Common myeloid progenitor, CD34-positive (primary cell): ENCODE data around the gene DBNL. TPM values are rescaled to one million over a fixed set of nuclear protein-coding genes. Genes with fewer than 3 reads are reported as not detected.
"Not testable (repeated sequence)": the region's sequence is repeated elsewhere in the genome, so short reads cannot be mapped to it uniquely, and the experiment has no call there.

Source experiments
- CTCF ChIA-PET: fragments of 350-600 bp; sonication (Branson Sonifier 250); formaldehyde crosslinking; loops from one replicate; lab custom pipeline; 2021; ENCODE audit warnings: antibody characterized with exemption; lab: Charles Lee
- POLR2A ChIA-PET: fragments of 350-600 bp; sonication (Branson Sonifier 250); formaldehyde crosslinking; loops from one replicate; lab custom pipeline; 2021; ENCODE audit warnings: antibody characterized with exemption; lab: Charles Lee
- DNase-seq, 3 donors: peaks; one replicate each; pipeline versions ENCODE4 v3.0.0 to v3.0.0-alpha.2; 2013
- H3K27ac ChIP-seq, 2 experiments: 1 replicate in 1 of 2; 2 replicates in 1 of 2; pipeline ENCODE4 v1.7.0; 2013; ENCODE audit warnings: inconsistent platforms in 2 of 2, low read length in 2 of 2, mild to moderate bottlenecking in 2 of 2, low read depth in 1 of 2, moderate library complexity in 1 of 2; ENCODE audit not compliant: severe bottlenecking in 2 of 2, insufficient read depth in 1 of 2, poor library complexity in 1 of 2
- H3K27me3 ChIP-seq, 5 experiments: replicated peaks in 2 of 5; 1 replicate in 3 of 5; 2 replicates in 2 of 5; pipeline versions ENCODE4 v1.6.1 to v1.7.0; 2013; ENCODE audit warnings: low read length in 4 of 5, mild to moderate bottlenecking in 2 of 5, moderate library complexity in 2 of 5, inconsistent platforms in 1 of 5; ENCODE audit not compliant: insufficient read depth in 5 of 5, control insufficient read depth in 4 of 5
- H3K36me3 ChIP-seq, 4 experiments: 1 replicate in 2 of 4; 2 replicates in 2 of 4; pipeline versions ENCODE4 v1.6.1 to v1.7.0; 2013; ENCODE audit warnings: low read length in 3 of 4, control low read depth in 1 of 4, mild to moderate bottlenecking in 1 of 4; ENCODE audit not compliant: control insufficient read depth in 4 of 4, insufficient read depth in 4 of 4
- H3K4me1 ChIP-seq, 4 experiments: 1 replicate in 3 of 4; 2 replicates in 1 of 4; pipeline versions ENCODE4 v1.6.1 to v1.7.1; 2013; ENCODE audit warnings: low read length in 3 of 4, mild to moderate bottlenecking in 3 of 4, control low read depth in 1 of 4, inconsistent platforms in 1 of 4, moderate library complexity in 1 of 4; ENCODE audit not compliant: control insufficient read depth in 4 of 4, insufficient read depth in 4 of 4; ENCODE audit errors: control extremely low read depth in 1 of 4
- H3K4me3 ChIP-seq, 7 experiments: 1 replicate in 4 of 7; 2 replicates in 3 of 7; pipeline versions ENCODE4 v1.5.1 to v1.7.0; 2013; ENCODE audit warnings: mild to moderate bottlenecking in 7 of 7, low read length in 6 of 7, moderate library complexity in 6 of 7, inconsistent platforms in 2 of 7, low read depth in 2 of 7, control low read depth in 1 of 7; ENCODE audit not compliant: insufficient read depth in 4 of 7, control insufficient read depth in 1 of 7; ENCODE audit errors: extremely low read depth in 1 of 7
- H3K9me3 ChIP-seq, 5 experiments: 1 replicate in 4 of 5; 2 replicates in 1 of 5; pipeline versions ENCODE4 v1.6.1 to v1.7.1; 2013; ENCODE audit warnings: low read length in 4 of 5, mild to moderate bottlenecking in 2 of 5, inconsistent platforms in 1 of 5, low read depth in 1 of 5, moderate library complexity in 1 of 5; ENCODE audit not compliant: control insufficient read depth in 4 of 5, insufficient read depth in 2 of 5; ENCODE audit errors: control extremely low read depth in 1 of 5
- WGBS: methylation state at CpG from one replicate; pipeline ENCODE4 v1.1.5; 2013; ENCODE audit not compliant: insufficient coverage; 5-methylcytosine and 5-hydroxymethylcytosine counted together
- polyA plus RNA-seq: library from polyadenylated mRNA; unstranded; fragments of 120-200 nt; gene quantifications from one replicate; pipeline ENCODE4 v1.2.1, GENCODE V29; 2013

DBNL gene
- polyA plus RNA-seq = 62.1 TPM

DNA sequence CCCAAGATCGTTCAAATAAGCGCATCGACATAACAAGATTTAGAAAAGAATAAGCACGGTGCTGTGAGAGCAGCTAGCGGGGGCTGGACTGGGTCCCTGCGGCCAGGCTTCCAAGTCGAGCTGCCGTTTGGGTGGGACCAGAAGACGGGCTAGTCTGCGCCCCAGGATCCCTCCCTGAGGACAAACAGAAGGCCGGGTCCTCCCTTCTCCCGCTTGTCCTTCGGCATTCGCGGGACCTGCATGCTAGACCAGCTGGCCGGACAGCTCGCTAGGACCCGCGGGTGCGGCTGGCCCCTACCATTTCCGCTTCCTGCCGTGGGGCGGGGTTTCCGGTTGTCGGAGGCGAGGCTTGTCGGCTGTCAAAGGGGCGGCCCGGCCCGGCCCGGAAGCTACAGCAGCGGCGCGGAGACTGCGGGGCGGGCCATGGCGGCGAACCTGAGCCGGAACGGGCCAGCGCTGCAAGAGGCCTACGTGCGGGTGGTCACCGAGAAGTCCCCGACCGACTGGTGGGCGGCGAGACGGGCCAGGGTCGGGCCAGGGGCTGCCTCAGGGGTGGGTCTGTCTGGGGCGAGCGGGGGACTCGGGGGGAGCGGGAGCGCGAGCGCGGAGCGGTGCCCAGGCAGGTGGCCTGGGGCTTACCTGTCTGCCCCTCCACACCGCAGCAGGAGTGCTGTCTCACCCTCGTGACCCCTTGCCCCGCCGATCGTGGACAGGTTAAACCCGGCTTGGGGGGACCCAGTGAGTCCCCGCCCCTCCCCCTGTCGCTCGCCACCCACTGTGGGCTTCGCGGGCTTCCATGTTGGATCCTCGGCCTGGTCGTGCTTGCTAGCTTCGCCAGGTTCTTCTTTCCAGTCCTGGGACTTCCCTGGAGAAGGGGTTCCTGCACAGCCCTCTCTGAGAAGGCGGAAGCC is at the start of gene DBNL:
TSS of gene DBNL (plus strand) at position 388 of the 911 bp plus-strand sequence. CDS start at position 424, 36 bp downstream.
- Histone ChIP-seq H3K4me1 (peaks cover 19 to 40% (median 33%) of the 10 kb centered on the region in 4 experiments), H3K27me3 (no peaks in the 10 kb centered on the region), H3K9me3 (no peaks in the 10 kb centered on the region), H3K36me3 (peaks cover 2 to 26% (median 7%) of the 10 kb centered on the region in 4 experiments), H3K4me3 (peak within 1 kb of the TSS; percentile 75 to 97 (median 90)), H3K27ac (peak within 1 kb of the TSS; percentile 64 to 87)
- DNase-seq = peak; percentile 62 to 81 (median 67)
- WGBS = under 1% methylated on average over 73 of the region's 74 CpGs
- ChIA-PET POLR2A (interaction anchor here (0.6 to 1.6 kb wide), 2 partner anchors 21 to 24 kb away, joined by 3 to 4 read pairs; partner anchors contain the start of gene PGAM2), CTCF (interaction anchor here (0.6 to 2.1 kb wide), 3 partner anchors 21 to 28 kb away, joined by 3 to 7 read pairs (median 5); no protein-coding TSS in a partner anchor)

- H3K4me1 ChIP-seq, H3K4me3 ChIP-seq, CTCF ChIA-PET, H3K27ac ChIP-seq, DNase-seq, H3K9me3 ChIP-seq, H3K36me3 ChIP-seq, H3K27me3 ChIP-seq, POLR2A ChIA-PET: not testable (repeated sequence)
- no CpG with 5 or more reads among the region's 3 CpGs for WGBS
These were observed 47.0 kb upstream of the DBNL start, which contains the start of gene SPDYE1 for GRCh38 chr7:43997532-43997931. TSS of gene SPDYE1 (plus strand) at chr7:43997897. CDS start at chr7:43999950, 2,053 bp downstream.

- H3K4me3 ChIP-seq, H3K27ac ChIP-seq, H3K27me3 ChIP-seq, DNase-seq, CTCF ChIA-PET, H3K9me3 ChIP-seq, H3K4me1 ChIP-seq, POLR2A ChIA-PET: not testable (repeated sequence)
- 94% methylated on average over 4 of the region's 8 CpGs for WGBS
- peaks cover 0 to 13% (median 4%) of the 10 kb centered on the region in 4 experiments for H3K36me3 ChIP-seq
These were observed 32.4 kb upstream of the DBNL start for GRCh38 chr7:44012081-44012480.

GRCh38 chr7:44015090-44015489 is 29.4 kb upstream of the DBNL start:
- 100% methylated on average over 1 of the region's 12 CpGs for WGBS
- H3K9me3 ChIP-seq, POLR2A ChIA-PET, H3K4me1 ChIP-seq, CTCF ChIA-PET, H3K27me3 ChIP-seq, DNase-seq, H3K27ac ChIP-seq, H3K4me3 ChIP-seq: not testable (repeated sequence)
- peaks cover 0 to 11% (median 3%) of the 10 kb centered on the region in 4 experiments for H3K36me3 ChIP-seq

DNA sequence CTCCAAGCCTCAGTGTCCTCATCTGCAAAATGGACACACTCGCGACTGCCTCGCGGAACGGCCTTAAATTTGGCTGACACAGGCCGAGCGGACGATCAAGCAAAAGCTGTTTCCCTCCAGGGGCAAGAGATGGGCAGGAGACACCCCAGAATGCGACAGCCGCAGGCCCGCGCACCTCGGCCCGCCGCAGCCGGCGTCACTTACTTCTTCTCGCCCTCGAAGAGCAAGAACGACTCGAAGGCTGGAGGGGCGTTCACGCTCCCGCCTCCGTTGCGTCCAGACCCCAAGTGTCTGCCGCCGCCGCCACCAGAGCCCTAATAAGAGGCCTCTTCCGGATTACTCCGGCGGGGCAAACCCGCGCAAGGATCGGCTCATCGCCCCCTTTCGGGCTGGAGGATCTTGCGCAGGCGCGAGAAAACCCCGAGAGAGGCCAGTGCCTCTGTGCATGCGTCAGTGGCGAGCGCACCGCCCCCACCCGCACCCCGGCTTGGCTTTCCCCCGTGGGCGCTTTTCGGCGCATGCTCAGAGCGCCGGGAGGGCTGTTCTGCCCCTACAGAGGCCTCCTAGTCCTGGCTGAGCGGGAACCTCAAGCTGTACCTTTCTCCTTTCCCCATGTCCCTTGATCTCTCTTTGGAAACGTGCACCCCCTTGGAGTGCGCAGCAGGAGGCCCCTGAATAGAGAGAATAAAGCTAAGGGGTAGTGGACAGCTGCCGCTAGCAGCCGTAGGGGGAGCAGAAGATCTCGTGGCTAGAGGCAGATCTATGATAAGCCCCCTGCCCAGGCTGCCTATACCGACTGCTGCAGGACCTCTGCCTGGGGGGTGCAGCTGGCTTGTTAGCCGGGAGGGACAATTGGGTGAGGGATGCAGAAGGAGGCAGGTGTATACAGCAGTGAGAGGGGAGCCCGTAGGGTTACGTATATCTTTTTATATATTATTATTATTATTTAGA is 25.4 kb upstream of the DBNL start:
- ChIA-PET POLR2A (interaction anchor here (0.6 kb wide), 1 partner anchor 288 kb away, joined by 3 read pairs; no protein-coding TSS in a partner anchor), CTCF (interaction anchor here (0.7 to 1.4 kb wide), 2 partner anchors 25 to 182 kb away, joined by 3 to 5 read pairs; partner anchors contain the start of gene DBNL)
- not testable (repeated sequence) for H3K27me3 ChIP-seq, H3K36me3 ChIP-seq, H3K9me3 ChIP-seq, H3K4me1 ChIP-seq
- DNase-seq = peak; percentile 96 to 98 (median 98)
- Histone ChIP-seq H3K4me3 (peak overlapping the region; percentile 63 to 83 (median 72)), H3K27ac (peak overlapping the region in 1 of 2 experiments; percentile 79)
- WGBS = 0% methylated on average over 29 of the region's 63 CpGs

DNA sequence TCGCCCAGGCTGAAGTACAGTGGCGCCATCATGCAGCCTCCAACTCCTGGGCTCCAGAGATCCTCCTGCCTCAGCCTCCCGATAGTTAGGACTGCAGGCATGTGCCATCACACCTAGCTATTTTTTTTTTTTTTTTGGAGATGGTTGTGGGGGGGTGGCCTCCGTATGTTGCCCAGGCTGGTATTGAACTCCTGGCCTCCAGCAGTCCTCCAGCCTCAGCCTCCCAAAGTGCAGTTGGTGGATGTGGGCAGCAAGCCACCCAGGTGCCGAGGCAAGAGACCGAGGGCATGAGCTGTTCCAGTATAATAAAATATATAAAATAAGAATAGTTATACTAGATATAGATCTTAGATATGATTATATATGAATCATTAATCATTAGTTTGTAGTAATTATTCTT is 24.7 kb upstream of the DBNL start:
- not testable (repeated sequence) for H3K27ac ChIP-seq, H3K9me3 ChIP-seq, H3K4me3 ChIP-seq, H3K27me3 ChIP-seq, DNase-seq, H3K4me1 ChIP-seq, H3K36me3 ChIP-seq
- WGBS = no CpG with 5 or more reads among the region's 6 CpGs
- CTCF ChIA-PET = interaction anchor here (0.7 to 1.4 kb wide), 3 partner anchors 24 to 181 kb away, joined by 3 to 5 read pairs (median 3); partner anchors contain the start of gene DBNL
- POLR2A ChIA-PET = interaction anchor here (0.6 to 0.7 kb wide), 2 partner anchors 48 to 288 kb away, joined by 3 read pairs; no protein-coding TSS in a partner anchor
